Thoracic aorta endothelial cell (primary cell): Measurements from ENCODE around the gene MPC1L. TPM values are rescaled to one million over a fixed set of nuclear protein-coding genes. Genes with fewer than 3 reads are reported as not detected.

ENCODE experiments used
- total RNA-seq: library from RNA; depleted of rRNA; stranded (reverse); fragments of >200 nt; gene quantifications from 2 replicates; pipeline ENCODE4 v1.2.3, GENCODE V29; 2012

MPC1L gene
- not detected in 2 replicates for total RNA-seq

DNA sequence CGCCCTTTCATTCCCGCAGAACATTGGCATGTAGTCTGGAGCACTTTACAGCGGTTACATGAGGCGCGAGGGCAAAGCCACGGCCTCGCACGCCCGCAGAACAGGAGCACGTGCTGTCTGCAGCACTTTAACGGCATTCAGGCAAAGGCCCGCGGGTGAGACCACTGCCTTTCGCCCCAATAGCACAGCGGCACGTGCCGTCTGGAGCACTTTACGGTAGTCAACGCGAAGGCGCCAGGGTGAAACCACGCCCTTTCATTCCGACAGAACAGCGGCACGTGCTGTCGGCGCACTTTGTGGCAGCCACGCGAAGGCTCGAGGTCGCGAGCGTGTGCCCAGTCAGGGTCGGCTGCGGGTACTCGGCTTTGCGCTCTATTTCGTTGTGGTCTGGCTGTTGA, at the start of gene MPC1L:
MPC1L (plus strand) TSS at position 290 of the 398 bp plus-strand sequence. CDS start 138 bp downstream, outside the sequence.

DNA sequence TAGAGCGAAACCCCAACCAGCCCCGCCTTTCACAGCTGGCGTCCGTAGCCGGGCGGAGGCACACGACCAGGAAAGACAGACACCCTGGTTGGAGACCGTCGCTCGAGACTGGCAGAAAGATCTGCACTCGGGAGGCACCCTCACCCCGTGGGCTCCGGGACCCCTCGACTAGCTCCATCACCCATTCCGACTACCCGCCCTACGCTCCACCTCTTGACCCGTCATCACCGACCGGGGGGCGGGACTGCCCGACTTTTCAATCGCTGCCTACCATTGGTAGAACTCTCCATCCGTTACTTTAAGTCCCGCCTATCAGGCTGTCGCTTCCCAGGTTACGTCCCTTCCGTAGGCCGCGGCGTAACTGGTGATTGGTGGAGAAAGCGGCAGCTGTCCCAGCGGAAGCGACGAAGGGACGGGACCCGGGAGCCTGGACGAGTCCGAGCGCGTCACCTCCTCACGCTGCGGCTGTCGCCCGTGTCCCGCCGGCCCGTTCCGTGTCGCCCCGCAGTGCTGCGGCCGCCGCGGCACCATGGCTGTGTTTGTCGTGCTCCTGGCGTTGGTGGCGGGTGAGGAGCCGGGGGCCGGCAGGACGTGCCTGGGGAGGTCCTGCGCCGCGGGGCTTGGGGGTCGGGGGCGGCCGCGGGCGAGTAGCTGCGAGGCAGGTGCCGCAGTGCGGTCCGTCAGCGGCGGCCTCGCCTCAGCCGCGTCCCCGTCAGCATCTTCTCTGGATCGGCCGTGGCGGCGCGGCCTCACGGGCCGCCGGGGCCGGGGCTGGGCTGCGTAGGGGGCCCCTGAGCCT, 42.5 kb upstream of the MPC1L start, which contains the start of gene ATP6AP2:
ATP6AP2 (plus strand) TSS at position 434 of the 799 bp plus-strand sequence; CDS start at position 530, 96 bp downstream.

DNA sequence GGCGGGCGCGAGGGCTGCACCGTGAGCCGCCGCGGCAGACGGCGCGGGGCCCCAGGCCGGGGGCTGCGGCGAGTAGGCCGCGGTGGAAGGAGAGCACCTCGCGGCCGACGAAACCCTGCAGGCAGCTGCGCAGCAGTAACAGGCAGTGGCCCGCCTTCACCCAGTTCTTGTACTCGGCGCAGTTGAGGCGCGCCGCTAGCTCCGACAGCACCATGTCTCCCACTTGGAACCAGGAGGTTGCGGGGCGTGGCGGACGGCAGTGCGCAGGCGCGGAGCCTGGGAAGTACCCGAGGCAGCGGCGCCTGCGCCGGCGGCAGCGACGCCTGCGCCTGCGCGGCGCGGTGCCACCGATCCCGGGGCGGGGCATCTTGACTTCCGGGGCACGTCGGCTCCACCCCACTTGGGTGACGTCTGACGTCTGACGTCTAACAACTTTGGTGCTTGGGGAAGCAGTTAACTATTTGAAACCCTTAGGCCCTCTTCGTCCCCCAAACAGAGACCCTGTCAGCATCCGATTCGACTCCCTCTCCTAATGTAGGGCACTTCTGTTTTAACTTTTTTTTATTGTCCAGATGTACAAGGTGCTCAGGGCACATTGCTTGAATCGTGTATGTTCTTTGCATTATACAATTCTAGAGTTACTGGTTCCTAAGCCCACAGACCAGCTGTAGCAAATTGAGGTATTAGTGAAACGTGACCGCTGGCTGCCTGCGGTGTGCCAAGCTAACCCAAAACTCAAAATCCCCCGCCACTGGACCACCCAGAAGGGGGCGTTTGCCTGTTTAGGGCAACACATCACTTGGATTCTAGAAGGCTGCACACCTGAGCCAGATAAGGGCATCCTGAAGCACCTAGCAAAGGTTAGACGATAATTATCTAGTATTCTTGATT, 24.3 kb downstream of the MPC1L start, which contains the start of gene CXorf38:
CXorf38 (minus strand) TSS at position 255 of the 891 bp plus-strand sequence; CDS start at position 214, 41 bp downstream.

Other genes with a start within 250 kb of the MPC1L start
- 95.2 and 121 TPM in 2 replicates for gene ATP6AP2, start 42.5 kb upstream of the MPC1L start, total RNA-seq
- gene CXorf38, start 24.1 kb downstream of the MPC1L start, total RNA-seq, result 17.0 and 18.1 TPM in 2 replicates
- 44.7 and 59.2 TPM in 2 replicates for gene MED14, start 112.1 kb downstream of the MPC1L start, total RNA-seq